Stromal cell of bone marrow (primary cell): ENCODE results near the gene TMEM97.
"Not testable (repeated sequence)": the region's sequence is repeated elsewhere in the genome, so short reads cannot be mapped to it uniquely, and the experiment has no call there.

Experiments
- DNase-seq: peaks from one replicate; pipeline ENCODE4 v3.0.0-alpha.2; 2012; ENCODE audit warnings: low read depth

The TMEM97 gene

GRCh38 chr17:28318759-28319597 is at the start of gene TMEM97:
TSS of gene TMEM97 (plus strand) at chr17:28319200. CDS start at chr17:28319240, 40 bp downstream.
- DNase-seq: peak; percentile 93

GRCh38 chr17:28270055-28270454 is 48.9 kb upstream of the TMEM97 start:
- no peak for DNase-seq

- DNase-seq: no peak
Measured at GRCh38 chr17:28270926-28271325, 48.1 kb upstream of the TMEM97 start.

- no peak for DNase-seq
Measured at GRCh38 chr17:28271431-28271830, 47.6 kb upstream of the TMEM97 start.

GRCh38 chr17:28272166-28272565 is 46.8 kb upstream of the TMEM97 start:
- peak; percentile 17 for DNase-seq

GRCh38 chr17:28273341-28273740 is 45.7 kb upstream of the TMEM97 start:
- DNase-seq: not testable (repeated sequence)

GRCh38 chr17:28274591-28275265 is 44.3 kb upstream of the TMEM97 start:
- DNase-seq: no peak

GRCh38 chr17:28276011-28276410 is 43.0 kb upstream of the TMEM97 start:
- DNase-seq: no peak

- DNase-seq: peak; percentile 14
Measured at GRCh38 chr17:28279411-28279810, 39.6 kb upstream of the TMEM97 start.

GRCh38 chr17:28280826-28281225 is 38.2 kb upstream of the TMEM97 start:
- no peak for DNase-seq

- peak; percentile 67 for DNase-seq
Measured at GRCh38 chr17:28282596-28282995, 36.4 kb upstream of the TMEM97 start.

- no peak for DNase-seq
Measured at GRCh38 chr17:28285965-28286364, 33.0 kb upstream of the TMEM97 start.

GRCh38 chr17:28290703-28291102 is 28.3 kb upstream of the TMEM97 start:
- no peak for DNase-seq

GRCh38 chr17:28291780-28292330 is 27.1 kb upstream of the TMEM97 start:
- no peak for DNase-seq

GRCh38 chr17:28292878-28293277 is 26.1 kb upstream of the TMEM97 start:
- DNase-seq: not testable (repeated sequence)

- no peak for DNase-seq
Measured at GRCh38 chr17:28293994-28294393, 25.0 kb upstream of the TMEM97 start.

- no peak for DNase-seq
Measured at GRCh38 chr17:28295677-28296578, 23.1 kb upstream of the TMEM97 start.

GRCh38 chr17:28298449-28298848 is 20.6 kb upstream of the TMEM97 start:
- no peak for DNase-seq

GRCh38 chr17:28306954-28307401 is 12.0 kb upstream of the TMEM97 start:
- DNase-seq: no peak

- no peak for DNase-seq
Measured at GRCh38 chr17:28313841-28314240, 5.2 kb upstream of the TMEM97 start.

GRCh38 chr17:28315846-28316705 is 2.9 kb upstream of the TMEM97 start:
- no peak for DNase-seq
